Measurements from ENCODE around the gene LRRC8D.

Gene LRRC8D

GRCh38 chr1:89986020-89986419 lies 165.2 kb downstream of the LRRC8D start:
- DNase-seq (ENCODE audit: low read depth), result no peak
- H3K4me3 ChIP-seq (replicated peaks; ENCODE audit: low read depth, low read length), result no peak overlapping the region
- TF ChIP-seq, protein P1, sequence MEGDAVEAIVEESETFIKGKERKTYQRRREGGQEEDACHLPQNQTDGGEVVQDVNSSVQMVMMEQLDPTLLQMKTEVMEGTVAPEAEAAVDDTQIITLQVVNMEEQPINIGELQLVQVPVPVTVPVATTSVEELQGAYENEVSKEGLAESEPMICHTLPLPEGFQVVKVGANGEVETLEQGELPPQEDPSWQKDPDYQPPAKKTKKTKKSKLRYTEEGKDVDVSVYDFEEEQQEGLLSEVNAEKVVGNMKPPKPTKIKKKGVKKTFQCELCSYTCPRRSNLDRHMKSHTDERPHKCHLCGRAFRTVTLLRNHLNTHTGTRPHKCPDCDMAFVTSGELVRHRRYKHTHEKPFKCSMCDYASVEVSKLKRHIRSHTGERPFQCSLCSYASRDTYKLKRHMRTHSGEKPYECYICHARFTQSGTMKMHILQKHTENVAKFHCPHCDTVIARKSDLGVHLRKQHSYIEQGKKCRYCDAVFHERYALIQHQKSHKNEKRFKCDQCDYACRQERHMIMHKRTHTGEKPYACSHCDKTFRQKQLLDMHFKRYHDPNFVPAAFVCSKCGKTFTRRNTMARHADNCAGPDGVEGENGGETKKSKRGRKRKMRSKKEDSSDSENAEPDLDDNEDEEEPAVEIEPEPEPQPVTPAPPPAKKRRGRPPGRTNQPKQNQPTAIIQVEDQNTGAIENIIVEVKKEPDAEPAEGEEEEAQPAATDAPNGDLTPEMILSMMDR (IDR thresholded peaks at IDR 0.05; ENCODE audit: low read length, missing control alignments), result no peak

Data from fibroblast of pulmonary artery (primary cell).